Tibial nerve (tissue), 4 donors: ENCODE measurements around the gene ARL5C. TPM values are rescaled to one million over a fixed set of nuclear protein-coding genes. Genes with fewer than 3 reads are reported as not detected.

Experiments
- DNase-seq, 2 donors: peaks; one replicate each; pipeline ENCODE4 v3.0.0-alpha.2; 2019; ENCODE audit warnings: low spot score in 2 of 2
- H3K27ac ChIP-seq, 4 donors: fragments of 200-600 bp; sonication (generic) in 3 of 4; one replicate each; pipeline ENCODE4 v1.5.1; 2017 to 2019; ENCODE audit warnings: mild to moderate bottlenecking in 1 of 4
- H3K27me3 ChIP-seq, 2 donors: fragments of 200-600 bp; sonication (generic) in 1 of 2; one replicate each; pipeline versions ENCODE4 v1.5.1 to v1.6.0; 2017 to 2019
- H3K36me3 ChIP-seq, 3 donors: fragments of 200-600 bp; sonication (generic); one replicate each; pipeline ENCODE4 v1.5.1; 2018 to 2019
- H3K4me1 ChIP-seq, 4 donors: fragments of 200-600 bp; sonication (generic) in 3 of 4; one replicate each; pipeline ENCODE4 v1.5.1; 2017 to 2019
- H3K4me3 ChIP-seq, 4 donors: fragments of 200-600 bp; sonication (generic) in 3 of 4; one replicate each; pipeline ENCODE4 v1.5.1; 2017 to 2019; ENCODE audit warnings: mild to moderate bottlenecking in 1 of 4, moderate library complexity in 1 of 4
- H3K9me3 ChIP-seq, 4 donors: fragments of 200-600 bp; sonication (generic) in 3 of 4; one replicate each; pipeline ENCODE4 v1.5.1; 2017 to 2019
- CTCF ChIP-seq, 5 experiments: fragments of 200-600 bp in 3 of 5; fragments of 450-650 bp in 2 of 5; sonication (generic) in 3 of 5; IDR thresholded peaks; one replicate each; pipeline ENCODE4 v1.5.1; 2016 to 2019; ENCODE audit warnings: antibody characterized with exemption in 5 of 5, mild to moderate bottlenecking in 3 of 5, moderate library complexity in 2 of 5
- EP300 ChIP-seq, 2 donors: sonication (generic); formaldehyde crosslinking; IDR thresholded peaks; one replicate each; pipeline ENCODE4 v1.6.1; 2017; ENCODE audit warnings: antibody characterized with exemption in 2 of 2, mild to moderate bottlenecking in 1 of 2
- POLR2A ChIP-seq, 2 donors: fragments of 450-650 bp; IDR thresholded peaks; one replicate each; pipeline ENCODE4 v1.6.1; 2017; ENCODE audit warnings: antibody characterized with exemption in 2 of 2, mild to moderate bottlenecking in 2 of 2, moderate library complexity in 2 of 2
- WGBS, 2 donors: methylation state at CpG; one replicate each; pipeline ENCODE4 v1.1.5; 2018; 5-methylcytosine and 5-hydroxymethylcytosine counted together
- total RNA-seq, 4 donors: library from RNA; depleted of rRNA; stranded (reverse); fragments of >200 nt; gene quantifications; one replicate each; pipeline ENCODE4 v1.1.0, GENCODE V29; 2016

The ARL5C gene
- total RNA-seq, 4 donors from 2014 or later: not detected

- no peak for TF ChIP-seq POLR2A (IDR thresholded peaks at IDR 0.05)
- TF ChIP-seq CTCF (IDR thresholded peaks at IDR 0.05): no peak
- TF ChIP-seq EP300 (IDR thresholded peaks at IDR 0.05): no peak
- Histone ChIP-seq H3K9me3 (peaks cover 0 to 3% (median 0%) of the 10 kb centered on the region in 4 donors), H3K27me3 (no peaks in the 10 kb centered on the region), H3K27ac (no peak overlapping the region), H3K4me3 (no peak overlapping the region), H3K36me3 (no peaks in the 10 kb centered on the region), H3K4me1 (peaks cover 0 to 13% (median 2%) of the 10 kb centered on the region in 4 donors)
- WGBS, 2 donors: 75 to 76% methylated on average over 2 of the region's 2 CpGs
- no peak for DNase-seq
Measured at GRCh38 chr17:39139161-39139511, 26.8 kb downstream of the ARL5C start.

- no peaks in the 10 kb centered on the region for H3K27me3 ChIP-seq
- H3K4me1 ChIP-seq: peaks cover 0 to 7% (median 0%) of the 10 kb centered on the region in 4 donors
- H3K4me3 ChIP-seq: no peak overlapping the region
- no peak overlapping the region for H3K27ac ChIP-seq
- peaks cover 0 to 3% (median 0%) of the 10 kb centered on the region in 4 donors for H3K9me3 ChIP-seq
- DNase-seq: no peak
- 78 to 83% methylated on average over 12 to 13 of the region's 13 CpGs for WGBS, 2 donors
- H3K36me3 ChIP-seq: no peaks in the 10 kb centered on the region
- TF ChIP-seq EP300 (IDR thresholded peaks at IDR 0.05) (no peak), POLR2A (IDR thresholded peaks at IDR 0.05) (no peak), CTCF (IDR thresholded peaks at IDR 0.05) (no peak)
Measured at GRCh38 chr17:39138431-39139160, 27.4 kb downstream of the ARL5C start.

- no peaks in the 10 kb centered on the region for H3K9me3 ChIP-seq
- no peaks in the 10 kb centered on the region for H3K36me3 ChIP-seq
- no peak for DNase-seq
- H3K4me1 ChIP-seq: peaks cover 0 to 5% (median 0%) of the 10 kb centered on the region in 4 donors
- WGBS, 2 donors: 71 to 82% methylated on average over 6 of the region's 6 CpGs
- no peak overlapping the region for H3K4me3 ChIP-seq
- no peak overlapping the region for H3K27ac ChIP-seq
- TF ChIP-seq CTCF (IDR thresholded peaks at IDR 0.05) (no peak), POLR2A (IDR thresholded peaks at IDR 0.05) (no peak), EP300 (IDR thresholded peaks at IDR 0.05) (no peak)
- H3K27me3 ChIP-seq: no peaks in the 10 kb centered on the region
Measured at GRCh38 chr17:39134878-39135277, 31.1 kb downstream of the ARL5C start.

GRCh38 chr17:39132192-39132610 lies 33.8 kb downstream of the ARL5C start:
- Histone ChIP-seq H3K9me3 (no peaks in the 10 kb centered on the region), H3K4me3 (no peak overlapping the region), H3K4me1 (peaks cover 0 to 5% (median 0%) of the 10 kb centered on the region in 4 donors), H3K36me3 (no peaks in the 10 kb centered on the region), H3K27ac (peak overlapping the region in 1 of 4 donors; percentile 36), H3K27me3 (no peaks in the 10 kb centered on the region)
- DNase-seq: peak in 1 of 2 donors; percentile 51
- 62 to 74% methylated on average over 7 of the region's 7 CpGs for WGBS, 2 donors
- TF ChIP-seq EP300 (IDR thresholded peaks at IDR 0.05): no peak
- TF ChIP-seq POLR2A (IDR thresholded peaks at IDR 0.05): no peak
- TF ChIP-seq CTCF (IDR thresholded peaks at IDR 0.05): no peak

GRCh38 chr17:39131616-39132015 lies 34.3 kb downstream of the ARL5C start:
- DNase-seq: no peak
- Histone ChIP-seq H3K4me3 (no peak overlapping the region), H3K27me3 (no peaks in the 10 kb centered on the region), H3K36me3 (no peaks in the 10 kb centered on the region), H3K9me3 (no peaks in the 10 kb centered on the region), H3K27ac (no peak overlapping the region), H3K4me1 (peaks cover 0 to 5% (median 0%) of the 10 kb centered on the region in 4 donors)
- WGBS, 2 donors: 61 to 78% methylated on average over 6 of the region's 6 CpGs
- no peak for TF ChIP-seq POLR2A (IDR thresholded peaks at IDR 0.05)
